Inflammatory macrophage treated with lipopolysaccharide for 4 hours (primary cell): ENCODE results near the gene SGMS1.
"Not testable (repeated sequence)": the region's sequence is repeated elsewhere in the genome, so short reads cannot be mapped to it uniquely, and the experiment has no call there.

Source experiments
- DNase-seq: peaks from one replicate; pipeline ENCODE4 v3.0.0-alpha.2; 2020

SGMS1 gene

DNA sequence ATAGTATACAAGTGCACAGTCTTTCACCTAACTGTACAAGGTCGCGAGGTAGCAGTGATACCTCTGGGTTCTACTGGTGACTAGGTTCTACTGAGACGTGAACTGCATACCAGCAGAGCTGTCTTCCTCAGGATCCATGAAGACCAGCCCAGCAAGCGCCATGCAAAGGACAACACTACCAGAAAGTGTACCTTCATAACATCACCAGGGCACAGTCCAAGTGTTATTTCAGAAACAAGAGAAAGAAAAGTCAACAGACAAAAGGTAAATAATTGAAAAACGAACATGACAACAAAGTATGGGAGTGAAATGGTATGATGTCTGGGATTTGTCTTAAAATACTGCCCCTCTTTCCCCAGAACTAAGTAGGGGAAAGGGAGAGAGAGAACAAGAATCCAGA, 231.3 kb downstream of the SGMS1 start:
- no peak for DNase-seq

DNA sequence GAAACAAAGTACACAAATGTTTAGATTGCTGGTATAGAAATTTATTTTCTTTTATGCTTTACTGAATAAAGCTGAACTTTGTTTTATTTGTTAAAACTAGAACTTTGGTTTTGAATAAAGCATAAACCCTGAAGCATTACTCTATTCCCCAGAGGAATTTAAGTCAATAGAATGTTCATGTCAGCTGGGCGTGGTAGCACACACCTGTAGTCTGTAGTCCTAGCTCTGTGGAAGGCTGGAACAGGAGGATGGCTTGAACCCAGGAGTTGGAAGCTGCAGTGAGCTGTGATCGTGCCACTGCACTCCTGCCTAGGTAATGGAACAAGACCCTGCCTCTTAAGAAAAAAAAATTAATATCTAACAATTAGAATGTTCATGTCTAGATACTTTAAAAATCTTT, 233.5 kb downstream of the SGMS1 start:
- no peak for DNase-seq

DNA sequence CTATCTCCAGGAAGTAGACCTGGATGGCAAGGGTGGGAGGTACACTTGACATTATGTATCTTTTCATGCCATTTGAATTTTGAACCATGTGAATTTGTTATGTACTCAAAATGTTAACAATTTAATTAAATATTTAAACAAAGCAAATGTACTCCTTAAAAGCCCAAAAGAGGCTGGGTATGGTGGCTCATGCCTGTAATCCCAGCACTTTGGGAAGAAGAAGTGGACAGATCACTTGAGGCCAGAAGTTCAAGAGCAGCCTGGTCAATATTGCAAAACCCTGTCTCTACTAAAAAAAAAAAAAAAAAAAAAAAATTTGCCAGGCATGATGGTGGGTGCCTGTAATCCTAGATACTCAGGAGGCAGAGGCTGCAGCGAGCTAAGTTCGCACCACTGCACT, 235.6 kb downstream of the SGMS1 start:
- no peak for DNase-seq

DNA sequence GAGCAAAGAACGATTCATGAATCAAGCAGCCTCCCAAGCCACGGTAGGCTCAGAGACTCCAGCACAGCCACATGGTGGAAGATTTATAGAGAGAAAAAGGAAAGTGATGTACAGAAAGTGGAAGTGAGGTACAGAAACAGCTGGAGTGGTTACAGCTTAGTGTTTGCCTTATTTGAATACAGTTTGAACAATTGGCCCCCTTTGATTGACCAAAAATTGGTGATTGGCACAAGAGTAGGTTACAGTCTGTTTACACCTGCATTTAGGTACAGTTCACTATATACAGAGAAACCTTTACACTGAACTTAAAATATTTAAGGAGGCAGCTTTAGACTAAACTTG, 236.1 kb downstream of the SGMS1 start:
- DNase-seq: peak; percentile 44

DNA sequence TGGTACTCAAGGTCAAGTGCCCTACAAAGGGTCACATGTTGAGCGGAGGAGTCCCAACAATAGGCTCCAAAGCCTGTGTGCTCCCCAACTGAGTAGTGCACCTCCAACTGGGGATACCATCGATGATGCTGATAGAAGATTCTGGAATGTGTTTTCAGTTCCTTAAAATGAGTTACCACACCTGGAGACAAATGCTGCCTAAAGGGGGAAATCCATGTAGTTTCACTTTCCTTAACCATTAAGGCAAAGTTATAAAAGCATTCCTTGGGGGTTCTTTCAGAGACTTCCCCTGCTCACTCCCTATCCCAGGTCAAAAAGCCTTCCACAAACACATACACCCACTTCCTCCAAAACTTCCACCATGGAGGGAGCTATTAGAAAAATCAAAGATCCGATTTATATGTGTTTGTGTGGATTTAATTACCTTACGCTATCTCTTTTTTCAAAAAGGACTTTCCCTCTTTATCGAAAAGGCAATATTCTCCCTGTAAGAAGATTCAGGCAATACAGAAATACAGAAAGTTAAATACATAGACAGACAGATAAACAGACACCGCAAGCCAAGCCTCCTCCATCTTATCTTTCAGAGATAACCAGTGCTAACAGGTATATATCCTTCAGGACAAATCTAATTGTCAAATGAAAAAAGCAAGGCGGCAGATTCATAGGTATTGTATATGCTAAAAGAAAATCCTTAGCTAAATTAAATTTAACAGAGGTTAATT, 236.6 kb downstream of the SGMS1 start:
- peak; percentile 37 for DNase-seq

DNA sequence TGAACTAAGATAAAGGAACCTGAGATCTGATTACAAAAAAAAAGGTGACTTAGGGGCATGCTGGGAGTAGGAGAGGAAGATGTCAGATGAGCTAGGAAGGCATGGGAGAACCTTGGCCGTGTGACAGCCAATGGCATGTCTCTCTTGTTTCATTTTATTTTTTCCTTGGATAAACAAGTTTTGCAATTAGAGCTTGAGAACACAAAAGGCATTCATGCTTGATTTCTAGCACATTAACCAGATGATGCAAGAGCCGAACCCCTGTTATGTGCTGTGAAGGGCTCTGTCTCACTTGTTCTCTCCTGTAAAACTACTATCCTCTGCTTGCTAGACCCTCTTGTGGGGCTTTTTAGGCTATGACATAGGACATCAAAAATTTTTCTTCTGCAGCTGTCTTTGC, 238.1 kb downstream of the SGMS1 start:
- DNase-seq: no peak

DNA sequence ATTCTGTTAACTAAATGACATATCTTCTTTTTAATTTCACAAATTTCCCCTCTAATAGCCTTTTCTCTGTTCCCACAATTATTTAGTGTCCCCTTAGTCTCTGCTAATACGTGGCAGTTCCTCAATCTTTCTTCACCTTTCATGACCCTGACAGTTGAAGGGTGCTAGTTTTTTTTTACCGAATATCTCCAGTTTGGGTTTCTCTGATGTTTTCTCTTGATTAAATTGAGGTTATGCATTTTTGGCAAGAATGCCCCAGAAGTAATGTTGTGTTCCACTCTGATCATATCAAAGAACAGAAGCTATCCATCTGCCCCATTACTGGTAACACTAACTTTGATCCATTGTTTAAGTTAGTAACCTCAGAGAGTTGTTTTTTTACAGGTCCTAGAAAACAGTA, 238.9 kb downstream of the SGMS1 start:
- DNase-seq: no peak

DNA sequence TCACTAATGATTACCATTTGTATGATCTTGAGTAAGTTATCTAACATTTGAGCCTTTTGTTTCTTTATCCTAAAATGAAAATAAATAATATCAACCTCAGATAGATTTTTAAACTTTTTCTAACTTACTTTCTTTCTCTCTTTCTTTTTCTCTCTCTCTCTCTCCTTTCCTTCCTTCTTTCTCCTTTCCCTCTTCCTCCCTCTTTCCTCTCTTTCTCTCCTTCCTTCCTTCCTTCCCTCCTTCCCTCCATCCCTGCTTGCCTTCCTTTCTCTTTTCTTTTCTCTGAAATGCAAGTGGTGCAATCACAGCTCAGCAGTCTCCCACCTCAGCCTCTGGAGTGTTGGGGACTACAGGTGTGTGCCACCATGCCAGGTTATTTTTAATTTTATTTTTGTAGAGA, 239.5 kb downstream of the SGMS1 start:
- DNase-seq: no peak

DNA sequence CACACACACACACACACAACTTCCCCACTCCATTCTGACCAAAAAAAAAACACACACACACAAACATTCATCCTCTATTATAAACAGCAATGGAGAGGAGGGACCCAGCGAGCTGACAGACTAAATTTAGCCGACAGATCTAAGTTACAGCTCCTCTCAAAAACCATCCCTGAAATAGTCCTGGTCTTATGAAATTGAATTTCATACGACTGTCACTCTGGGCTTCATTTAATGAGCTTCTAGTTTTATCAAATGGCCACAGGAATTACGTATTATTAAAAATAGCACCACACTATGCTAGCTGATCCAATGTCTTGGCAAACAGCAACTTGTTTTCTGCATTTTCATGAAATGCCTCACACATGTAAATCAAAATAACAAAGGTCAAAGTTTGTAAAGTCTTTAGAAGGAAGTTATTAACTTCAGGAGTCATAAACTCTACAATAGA, 241.2 kb downstream of the SGMS1 start:
- DNase-seq: no peak

DNA sequence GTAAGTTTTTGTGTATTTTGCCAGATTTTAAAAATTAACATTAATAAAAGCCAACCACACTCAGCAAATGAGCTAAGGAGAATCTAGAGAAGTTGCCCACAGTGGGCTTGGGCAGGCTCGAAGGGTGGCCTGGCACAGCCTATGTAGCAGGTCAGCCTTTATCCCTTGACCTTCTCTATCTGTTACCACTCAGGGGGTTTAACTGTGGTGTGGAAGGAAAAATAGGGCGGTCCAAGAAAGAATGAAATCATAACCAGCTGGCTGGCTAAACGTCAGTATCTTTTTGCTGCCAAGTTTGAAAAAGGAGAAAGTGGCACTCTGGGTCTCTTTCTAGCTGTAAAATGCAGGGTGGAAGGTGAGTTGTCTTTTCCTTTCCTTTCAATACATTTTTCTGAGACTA, 242.1 kb downstream of the SGMS1 start:
- DNase-seq: no peak

DNA sequence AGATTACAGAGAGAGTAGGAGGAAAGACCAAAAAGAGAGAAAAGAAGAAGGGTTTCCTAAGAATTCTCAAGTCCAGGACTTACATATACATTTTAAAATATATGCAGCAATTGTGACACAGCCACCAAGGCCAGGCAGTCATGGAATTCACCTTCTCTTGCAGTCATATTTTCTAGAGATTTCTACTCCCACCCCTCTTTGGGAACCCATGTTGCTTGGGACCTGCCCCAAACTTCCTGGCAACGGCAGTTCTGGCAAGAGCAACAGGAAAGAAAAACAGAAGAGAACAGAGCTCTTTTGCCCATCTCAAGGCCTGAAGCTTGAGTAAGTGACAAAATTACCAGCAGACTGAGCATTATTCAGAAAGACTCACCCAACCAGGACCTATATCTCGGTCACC, 244.1 kb downstream of the SGMS1 start:
- peak; percentile 32 for DNase-seq

DNA sequence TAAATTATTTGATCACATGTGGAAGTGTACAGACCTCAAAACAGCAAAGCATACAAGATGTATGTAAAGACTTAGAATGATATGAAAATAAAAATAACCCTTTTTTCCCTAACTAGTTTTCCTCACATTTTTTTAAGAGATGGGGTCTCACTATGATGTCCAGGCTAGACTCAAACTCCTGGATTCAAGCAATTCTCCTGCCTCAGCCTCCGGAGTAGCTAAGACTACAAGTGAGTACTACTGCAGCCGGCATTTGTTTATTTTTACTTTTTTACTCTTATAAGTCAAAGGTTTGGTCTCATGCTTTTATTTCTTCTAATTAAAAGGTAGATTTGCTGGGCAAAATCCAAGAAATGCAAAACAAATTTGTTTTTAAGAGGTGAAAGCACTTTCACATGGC, 248.0 kb downstream of the SGMS1 start:
- DNase-seq: no peak

DNA sequence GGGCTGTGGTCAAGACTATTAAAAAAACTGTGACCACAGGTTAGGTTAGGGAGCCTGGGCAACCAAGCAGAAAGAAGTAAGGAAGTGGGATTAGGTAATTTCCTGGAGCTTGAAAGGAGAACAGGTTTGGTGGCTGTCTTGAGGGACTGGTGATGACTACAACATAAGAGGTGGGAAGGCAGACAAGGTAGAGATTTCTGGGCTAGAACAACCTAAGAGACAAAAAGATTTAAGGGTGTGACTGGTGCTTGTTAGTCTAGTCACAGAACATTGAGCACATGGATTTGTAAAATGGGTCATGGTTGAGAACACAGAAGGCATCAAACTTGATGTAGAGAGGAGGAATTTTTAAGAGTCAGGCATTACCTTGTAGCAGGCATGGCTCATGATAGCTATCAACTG, 248.7 kb downstream of the SGMS1 start:
- DNase-seq: no peak

DNA sequence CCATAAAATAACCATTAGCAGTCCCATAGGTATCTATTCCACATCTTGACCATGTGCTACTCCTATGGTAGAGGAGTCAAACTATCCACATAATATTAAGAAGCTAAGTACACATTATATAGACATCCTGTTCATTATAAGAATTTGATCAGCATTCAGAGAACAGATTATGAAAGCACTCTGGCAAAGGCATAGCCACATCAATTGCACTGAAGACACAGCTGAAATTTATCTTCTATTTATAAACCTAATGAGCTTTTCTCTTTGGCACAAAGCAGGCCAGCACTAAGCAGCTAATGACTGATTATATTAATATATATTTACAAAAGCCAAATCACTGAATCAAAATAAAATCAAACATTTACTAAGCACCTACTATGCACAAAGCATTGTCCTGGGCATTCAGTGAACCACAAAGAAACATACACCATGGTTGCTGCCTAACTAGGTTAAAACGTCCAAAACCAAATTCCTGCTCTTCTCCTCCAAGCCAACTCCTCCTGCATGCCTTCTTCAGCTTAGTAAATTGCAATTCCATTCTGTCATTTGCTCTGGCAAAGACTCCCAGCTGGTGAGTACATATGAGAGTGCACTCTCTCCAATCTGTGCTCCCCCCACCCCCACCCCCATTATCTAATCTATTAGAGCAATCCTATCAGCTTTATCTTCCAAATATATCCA, 249.8 kb downstream of the SGMS1 start:
- no peak for DNase-seq

DNA sequence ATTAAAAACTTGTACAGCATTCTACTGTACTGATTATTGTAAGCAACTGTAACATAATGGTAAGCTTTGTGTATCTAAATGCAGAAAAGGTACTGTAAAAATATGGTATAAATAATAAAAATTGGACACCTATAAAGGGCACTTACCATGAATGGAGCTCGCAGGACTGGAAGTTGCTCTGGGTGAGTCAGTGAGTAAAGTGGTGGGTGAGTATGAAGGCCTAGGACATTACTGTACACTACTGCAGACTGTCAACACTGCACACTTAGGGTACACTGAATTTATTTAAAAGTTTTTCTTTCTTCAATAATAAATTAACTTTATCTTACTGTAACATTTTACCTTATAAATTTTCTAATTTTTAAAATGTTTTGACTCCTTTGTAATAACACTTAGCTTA, 253.8 kb downstream of the SGMS1 start:
- DNase-seq: no peak

DNA sequence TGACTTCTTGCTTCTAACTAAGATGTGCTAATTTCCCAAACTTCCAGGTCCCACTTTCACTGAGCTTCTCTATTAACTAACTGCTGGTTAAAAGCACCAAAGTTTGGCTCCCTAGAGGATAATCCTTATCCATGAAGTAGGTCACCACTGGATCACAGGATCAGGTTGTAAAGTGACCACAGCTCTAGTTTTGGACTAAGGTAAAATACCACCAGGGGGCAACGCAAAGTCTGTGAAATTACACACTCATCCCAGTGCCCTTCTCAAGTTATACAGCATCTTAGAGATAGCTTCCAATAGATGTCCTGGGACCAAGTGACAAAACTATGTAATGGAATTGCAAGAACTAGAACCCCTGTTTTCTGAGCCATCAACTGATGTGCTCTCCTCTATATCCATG, 256.0 kb downstream of the SGMS1 start:
- DNase-seq: peak; percentile 36

DNA sequence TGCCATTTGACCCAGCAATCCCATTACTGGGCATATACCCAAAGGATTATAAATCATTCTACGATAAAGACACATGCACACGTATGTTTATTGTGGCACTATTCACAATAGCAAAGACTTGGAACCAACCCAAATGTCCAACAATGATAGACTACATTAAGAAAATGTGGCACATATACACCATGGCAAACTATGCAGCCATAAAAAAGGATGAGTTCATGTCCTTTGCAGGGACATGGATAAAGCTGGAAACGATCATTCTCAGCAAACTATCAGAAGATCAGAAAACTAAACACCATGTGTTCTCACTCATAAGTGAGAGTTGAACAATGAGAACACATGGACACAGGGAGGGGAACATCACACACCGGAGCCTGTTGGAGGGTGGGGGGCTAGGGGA, 257.3 kb downstream of the SGMS1 start:
- DNase-seq: not testable (repeated sequence)

DNA sequence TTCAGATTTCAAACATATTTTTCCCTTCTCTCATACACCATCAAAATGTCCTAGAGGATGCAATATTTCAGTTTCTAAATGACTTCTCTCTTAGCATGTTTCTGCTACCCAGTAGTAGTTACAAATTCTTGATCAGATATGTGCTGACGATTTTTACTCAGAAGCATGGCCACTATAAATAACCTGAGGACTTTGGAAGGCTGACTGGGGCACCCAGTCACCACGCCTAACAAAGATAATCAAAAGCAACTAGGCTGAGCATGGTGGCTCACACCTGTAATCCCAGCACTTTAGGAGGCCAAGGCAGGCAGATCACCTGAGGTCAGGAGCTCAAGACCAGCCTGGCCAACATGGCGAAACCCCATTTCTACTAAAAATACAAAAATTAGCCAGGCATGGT, 259.0 kb downstream of the SGMS1 start:
- DNase-seq: peak; percentile 21

DNA sequence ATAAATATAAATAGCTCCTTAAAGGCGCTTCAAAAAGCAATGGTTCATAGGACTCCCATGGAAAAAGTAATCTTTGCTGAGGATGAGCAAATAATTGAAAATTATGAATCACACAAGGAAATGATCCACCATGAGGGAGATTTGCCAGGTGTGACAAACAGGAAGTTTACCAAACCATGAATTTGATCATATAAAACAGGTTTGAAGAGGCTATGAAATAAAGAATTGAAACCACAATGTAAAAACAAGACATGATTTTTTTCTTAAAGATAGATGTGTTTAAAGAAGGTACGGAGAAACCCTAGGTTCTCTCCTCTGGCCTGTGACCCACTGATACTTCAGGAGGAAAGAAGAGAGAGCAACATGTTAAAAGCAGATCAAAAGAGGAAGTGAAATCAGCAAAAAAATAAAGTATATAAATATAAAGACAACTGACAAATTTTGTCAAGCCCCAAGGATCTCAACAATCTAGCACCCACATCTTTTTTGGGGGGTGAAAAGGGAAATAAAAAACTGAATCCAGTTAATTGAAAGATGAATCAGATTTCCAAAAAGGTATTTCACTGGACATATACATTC, 261.1 kb downstream of the SGMS1 start:
- peak; percentile 25 for DNase-seq

DNA sequence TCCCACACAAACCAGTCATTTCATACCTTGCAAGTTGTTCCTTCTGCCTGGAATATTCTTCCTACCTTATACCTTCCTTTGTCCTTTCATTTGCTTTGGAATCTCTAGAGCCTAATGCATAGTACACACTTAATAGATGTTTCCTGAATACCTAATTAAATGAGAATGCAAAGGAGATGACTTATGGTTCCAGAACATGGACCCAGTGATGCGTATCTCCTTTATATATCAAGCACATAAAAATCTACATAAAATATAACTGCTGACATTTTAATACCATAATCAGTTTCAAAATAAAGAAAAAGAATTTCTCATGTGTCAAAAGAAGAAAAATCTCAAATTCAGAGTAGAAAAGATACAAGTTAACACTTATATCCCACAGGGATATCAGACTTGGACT, 261.8 kb downstream of the SGMS1 start:
- DNase-seq: no peak

DNA sequence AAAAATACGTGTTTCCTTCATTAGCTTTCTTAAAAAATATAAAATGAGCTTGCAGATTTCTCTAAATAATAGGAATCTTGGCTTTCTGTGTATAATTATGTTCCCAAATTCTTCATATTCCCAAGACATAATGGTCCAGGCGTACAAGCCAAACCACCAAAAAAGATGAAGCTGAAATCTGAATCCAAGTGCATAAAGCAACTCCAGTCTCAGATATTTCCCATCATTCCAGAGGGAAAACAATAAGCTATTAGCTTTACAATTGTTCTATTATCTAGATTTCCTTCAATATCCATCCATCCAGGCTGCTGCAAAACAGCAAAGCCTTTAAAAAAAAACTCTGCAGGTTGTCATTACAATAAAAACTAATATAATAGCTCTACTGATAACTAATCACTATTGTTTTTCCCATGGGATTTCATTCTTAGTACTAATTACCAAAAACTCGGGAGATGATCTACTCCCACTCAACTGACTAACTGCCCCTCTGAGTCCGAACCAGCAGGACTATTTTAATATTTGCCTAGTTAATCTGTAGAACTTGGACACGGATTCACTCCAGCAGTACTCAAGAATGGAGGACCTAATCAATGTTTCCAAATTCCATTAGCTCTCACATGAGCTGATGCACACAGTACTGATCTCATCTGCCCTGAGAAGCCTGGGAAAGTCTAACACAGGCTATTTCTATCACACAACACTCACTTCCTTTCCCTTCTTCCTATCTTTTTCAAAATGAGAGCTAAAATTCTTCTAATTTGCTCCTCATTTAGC, 263.5 kb downstream of the SGMS1 start:
- no peak for DNase-seq

DNA sequence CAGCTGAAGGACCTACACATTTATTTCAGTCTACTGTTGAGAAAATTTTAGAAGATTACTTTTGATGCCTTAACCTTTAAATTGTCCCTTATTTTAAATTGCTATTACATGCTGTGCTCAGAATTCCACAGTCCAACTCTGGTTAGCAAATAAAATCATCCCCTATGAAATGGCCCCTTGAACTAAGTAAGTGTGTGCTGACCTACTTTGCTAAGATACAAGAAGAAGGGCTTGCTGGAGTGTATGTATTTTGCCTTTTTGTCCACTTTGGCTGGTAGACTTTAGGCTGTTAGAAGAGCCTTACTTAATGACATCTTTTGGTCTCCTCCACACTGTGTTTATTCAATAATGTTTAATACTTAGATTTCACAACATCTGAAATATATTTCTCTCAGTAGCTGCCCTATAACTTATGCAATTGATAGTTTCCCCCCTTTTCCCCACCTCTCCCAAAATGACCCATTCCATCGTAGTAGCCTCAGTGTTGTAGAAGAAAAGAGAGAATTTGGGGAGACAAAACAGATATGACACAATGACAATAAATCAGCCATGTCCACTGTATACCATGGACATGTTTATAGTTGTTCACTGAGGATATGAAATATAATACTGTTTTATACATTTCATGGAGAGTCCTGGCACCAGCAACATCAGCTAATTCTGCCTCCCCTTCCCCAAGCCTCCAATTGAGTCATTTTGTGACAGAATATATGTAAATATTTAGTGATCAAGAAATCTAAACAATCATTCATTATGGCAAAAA, 264.6 kb downstream of the SGMS1 start:
- no peak for DNase-seq

DNA sequence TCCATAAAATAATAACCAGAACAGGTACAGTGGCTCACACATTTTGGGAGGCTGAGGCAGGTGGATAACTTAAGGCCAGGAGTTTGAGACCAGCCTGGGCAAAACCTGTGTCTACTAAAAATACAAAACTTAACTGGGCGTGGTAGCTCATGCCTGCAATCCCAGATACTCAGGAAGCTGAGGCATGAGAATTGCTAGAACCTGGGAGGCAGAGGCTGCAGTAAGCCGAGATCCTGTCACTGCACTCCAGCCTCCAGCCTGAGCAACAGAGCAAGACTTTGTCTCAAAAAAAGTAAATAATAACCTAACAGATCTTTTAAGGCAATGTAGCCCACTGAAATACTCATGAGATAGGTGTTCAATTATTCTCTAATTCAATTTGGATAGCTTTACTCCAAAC, 265.3 kb downstream of the SGMS1 start:
- DNase-seq: no peak
